Measurements from ENCODE around the gene PPM1A.

PPM1A gene

DNA sequence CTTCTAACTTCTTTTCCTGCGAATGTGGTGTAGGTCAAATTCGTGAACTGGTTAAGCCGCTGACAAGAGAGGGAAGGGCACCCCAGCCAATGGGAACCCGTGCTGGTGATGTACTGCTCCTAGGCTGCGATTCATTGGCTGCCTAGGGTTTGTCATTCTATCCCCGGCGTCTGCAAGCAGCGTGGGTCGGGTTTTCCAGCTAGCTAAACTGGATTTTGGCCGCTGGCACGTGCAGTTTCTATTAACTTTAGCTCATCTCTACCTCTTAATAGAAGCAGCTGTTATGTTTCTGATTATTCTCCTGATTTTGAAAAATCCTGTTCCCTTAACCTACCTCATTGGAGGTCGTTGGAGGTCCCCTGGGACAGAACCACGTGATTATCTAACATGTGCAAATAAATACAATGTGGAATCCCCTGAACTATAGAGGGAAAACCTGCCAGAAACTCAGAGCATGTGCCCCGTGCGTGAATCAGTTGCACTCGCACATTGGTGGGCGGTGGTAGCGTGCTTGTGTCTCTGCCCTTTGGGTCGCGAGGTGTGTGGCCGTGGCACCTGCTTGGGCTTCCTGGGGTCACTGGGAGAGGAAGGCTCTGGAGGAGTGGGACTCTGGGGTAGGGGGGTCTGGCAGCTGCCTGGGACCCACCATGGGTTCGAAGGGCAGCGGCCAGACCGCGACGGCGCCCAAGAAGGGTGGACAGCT, 876 bp upstream of the PPM1A start:
- TF ChIP-seq TEAD4 (IDR thresholded peaks at IDR 0.05) (no peak), ZBTB7A (IDR thresholded peaks at IDR 0.05; ENCODE audit: low read depth) (no peak), RAD21 (IDR thresholded peaks at IDR 0.05; ENCODE audit: low read depth) (no peak), TAF1 (IDR thresholded peaks at IDR 0.05; ENCODE audit: low read depth) (no peak), CREB1 (IDR thresholded peaks at IDR 0.05; ENCODE audit: low read depth) (0 out of 2 replicates have a peak, but pooled peaks have one; percentile 15), YY1 (IDR thresholded peaks at IDR 0.05; ENCODE audit: low read depth) (no peak), NFIC (IDR thresholded peaks at IDR 0.05) (no peak), CEBPB (IDR thresholded peaks at IDR 0.05) (no peak), EP300 (IDR thresholded peaks at IDR 0.05; ENCODE audit: borderline replicate concordance) (no peak), TCF12 (IDR thresholded peaks at IDR 0.05; ENCODE audit: low read depth) (no peak), EGR1 (IDR thresholded peaks at IDR 0.05) (no peak), FOXM1 (IDR thresholded peaks at IDR 0.05; ENCODE audit: borderline replicate concordance, low read depth) (no peak)
- TF ChIP-seq, protein P1, sequence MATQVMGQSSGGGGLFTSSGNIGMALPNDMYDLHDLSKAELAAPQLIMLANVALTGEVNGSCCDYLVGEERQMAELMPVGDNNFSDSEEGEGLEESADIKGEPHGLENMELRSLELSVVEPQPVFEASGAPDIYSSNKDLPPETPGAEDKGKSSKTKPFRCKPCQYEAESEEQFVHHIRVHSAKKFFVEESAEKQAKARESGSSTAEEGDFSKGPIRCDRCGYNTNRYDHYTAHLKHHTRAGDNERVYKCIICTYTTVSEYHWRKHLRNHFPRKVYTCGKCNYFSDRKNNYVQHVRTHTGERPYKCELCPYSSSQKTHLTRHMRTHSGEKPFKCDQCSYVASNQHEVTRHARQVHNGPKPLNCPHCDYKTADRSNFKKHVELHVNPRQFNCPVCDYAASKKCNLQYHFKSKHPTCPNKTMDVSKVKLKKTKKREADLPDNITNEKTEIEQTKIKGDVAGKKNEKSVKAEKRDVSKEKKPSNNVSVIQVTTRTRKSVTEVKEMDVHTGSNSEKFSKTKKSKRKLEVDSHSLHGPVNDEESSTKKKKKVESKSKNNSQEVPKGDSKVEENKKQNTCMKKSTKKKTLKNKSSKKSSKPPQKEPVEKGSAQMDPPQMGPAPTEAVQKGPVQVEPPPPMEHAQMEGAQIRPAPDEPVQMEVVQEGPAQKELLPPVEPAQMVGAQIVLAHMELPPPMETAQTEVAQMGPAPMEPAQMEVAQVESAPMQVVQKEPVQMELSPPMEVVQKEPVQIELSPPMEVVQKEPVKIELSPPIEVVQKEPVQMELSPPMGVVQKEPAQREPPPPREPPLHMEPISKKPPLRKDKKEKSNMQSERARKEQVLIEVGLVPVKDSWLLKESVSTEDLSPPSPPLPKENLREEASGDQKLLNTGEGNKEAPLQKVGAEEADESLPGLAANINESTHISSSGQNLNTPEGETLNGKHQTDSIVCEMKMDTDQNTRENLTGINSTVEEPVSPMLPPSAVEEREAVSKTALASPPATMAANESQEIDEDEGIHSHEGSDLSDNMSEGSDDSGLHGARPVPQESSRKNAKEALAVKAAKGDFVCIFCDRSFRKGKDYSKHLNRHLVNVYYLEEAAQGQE (IDR thresholded peaks at IDR 0.05; ENCODE audit: low read depth): no peak
- TF ChIP-seq, protein P2, sequence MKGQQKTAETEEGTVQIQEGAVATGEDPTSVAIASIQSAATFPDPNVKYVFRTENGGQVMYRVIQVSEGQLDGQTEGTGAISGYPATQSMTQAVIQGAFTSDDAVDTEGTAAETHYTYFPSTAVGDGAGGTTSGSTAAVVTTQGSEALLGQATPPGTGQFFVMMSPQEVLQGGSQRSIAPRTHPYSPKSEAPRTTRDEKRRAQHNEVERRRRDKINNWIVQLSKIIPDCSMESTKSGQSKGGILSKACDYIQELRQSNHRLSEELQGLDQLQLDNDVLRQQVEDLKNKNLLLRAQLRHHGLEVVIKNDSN (IDR thresholded peaks at IDR 0.05): peak; percentile 51
- TF ChIP-seq, protein P3, sequence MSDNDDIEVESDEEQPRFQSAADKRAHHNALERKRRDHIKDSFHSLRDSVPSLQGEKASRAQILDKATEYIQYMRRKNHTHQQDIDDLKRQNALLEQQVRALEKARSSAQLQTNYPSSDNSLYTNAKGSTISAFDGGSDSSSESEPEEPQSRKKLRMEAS (IDR thresholded peaks at IDR 0.05): peak; percentile 92

DNA sequence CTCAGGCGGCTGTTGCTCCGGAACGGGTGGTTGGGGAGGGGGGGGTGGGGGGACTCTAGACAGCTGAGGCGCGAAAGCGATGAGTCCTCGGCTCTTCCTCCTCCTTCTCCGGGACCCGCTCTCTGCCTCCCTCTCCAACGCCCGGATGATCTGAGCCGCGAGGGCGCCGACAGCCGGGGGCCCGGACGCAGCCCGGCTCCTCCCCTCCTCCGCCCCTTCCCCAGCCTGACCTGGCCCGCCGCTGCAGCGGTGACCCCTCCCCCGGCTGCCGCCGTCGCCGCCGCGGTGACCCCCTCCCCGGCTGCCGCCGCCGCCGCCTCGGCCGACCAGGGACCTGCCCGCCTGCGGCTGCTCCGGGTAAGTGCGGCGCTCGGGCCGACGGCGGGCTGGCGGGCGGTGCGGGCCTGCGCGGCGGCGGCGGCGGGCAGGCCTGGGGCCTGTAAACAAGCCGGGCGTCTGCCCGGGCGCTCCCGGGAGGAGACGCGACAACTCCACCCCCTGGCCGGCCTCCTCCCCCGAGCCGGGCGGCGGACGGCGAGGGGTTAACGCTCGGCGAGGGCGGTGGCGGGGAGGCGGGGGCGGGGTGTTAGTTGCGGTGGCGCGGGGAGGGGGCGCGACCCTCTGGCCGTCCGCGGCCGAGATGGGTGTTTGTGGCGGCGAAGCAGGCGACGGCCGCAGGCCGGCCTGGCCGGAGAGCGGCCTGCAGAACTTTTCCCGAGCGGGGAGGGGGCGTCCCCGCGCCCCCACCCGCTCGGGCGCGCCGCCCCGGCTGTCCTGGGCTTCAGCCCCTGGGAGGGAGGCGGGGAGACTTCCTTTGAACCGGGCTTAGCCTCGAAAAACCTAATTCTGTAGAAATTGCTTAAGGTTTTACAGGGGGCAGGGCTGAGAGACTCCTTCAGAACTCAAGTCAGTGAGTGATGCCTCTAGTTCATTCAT, 568 bp downstream of the PPM1A start:
- TF ChIP-seq, protein P3 (IDR thresholded peaks at IDR 0.05): peak; percentile 15; the same call in 1 of the 2 replicates
- TF ChIP-seq CEBPB (IDR thresholded peaks at IDR 0.05): no peak
- no peak for TF ChIP-seq NFIC (IDR thresholded peaks at IDR 0.05)
- TF ChIP-seq TCF12 (IDR thresholded peaks at IDR 0.05; ENCODE audit: low read depth): no peak
- no peak for TF ChIP-seq YY1 (IDR thresholded peaks at IDR 0.05; ENCODE audit: low read depth)
- TF ChIP-seq, protein P1 (IDR thresholded peaks at IDR 0.05; ENCODE audit: low read depth): no peak
- TF ChIP-seq CREB1 (IDR thresholded peaks at IDR 0.05; ENCODE audit: low read depth): no peak
- no peak for TF ChIP-seq EGR1 (IDR thresholded peaks at IDR 0.05)
- TF ChIP-seq, protein P2 (IDR thresholded peaks at IDR 0.05): no peak
- no peak for TF ChIP-seq EP300 (IDR thresholded peaks at IDR 0.05; ENCODE audit: borderline replicate concordance)
- TF ChIP-seq FOXM1 (IDR thresholded peaks at IDR 0.05; ENCODE audit: borderline replicate concordance, low read depth): no peak
- TF ChIP-seq TAF1 (IDR thresholded peaks at IDR 0.05; ENCODE audit: low read depth): peak; percentile 47; the same call in 1 of the 2 replicates
- peak; percentile 90; the same call in 1 of the 2 replicates for TF ChIP-seq ZBTB7A (IDR thresholded peaks at IDR 0.05; ENCODE audit: low read depth)
- TF ChIP-seq RAD21 (IDR thresholded peaks at IDR 0.05; ENCODE audit: low read depth): no peak
- no peak for TF ChIP-seq TEAD4 (IDR thresholded peaks at IDR 0.05)

DNA sequence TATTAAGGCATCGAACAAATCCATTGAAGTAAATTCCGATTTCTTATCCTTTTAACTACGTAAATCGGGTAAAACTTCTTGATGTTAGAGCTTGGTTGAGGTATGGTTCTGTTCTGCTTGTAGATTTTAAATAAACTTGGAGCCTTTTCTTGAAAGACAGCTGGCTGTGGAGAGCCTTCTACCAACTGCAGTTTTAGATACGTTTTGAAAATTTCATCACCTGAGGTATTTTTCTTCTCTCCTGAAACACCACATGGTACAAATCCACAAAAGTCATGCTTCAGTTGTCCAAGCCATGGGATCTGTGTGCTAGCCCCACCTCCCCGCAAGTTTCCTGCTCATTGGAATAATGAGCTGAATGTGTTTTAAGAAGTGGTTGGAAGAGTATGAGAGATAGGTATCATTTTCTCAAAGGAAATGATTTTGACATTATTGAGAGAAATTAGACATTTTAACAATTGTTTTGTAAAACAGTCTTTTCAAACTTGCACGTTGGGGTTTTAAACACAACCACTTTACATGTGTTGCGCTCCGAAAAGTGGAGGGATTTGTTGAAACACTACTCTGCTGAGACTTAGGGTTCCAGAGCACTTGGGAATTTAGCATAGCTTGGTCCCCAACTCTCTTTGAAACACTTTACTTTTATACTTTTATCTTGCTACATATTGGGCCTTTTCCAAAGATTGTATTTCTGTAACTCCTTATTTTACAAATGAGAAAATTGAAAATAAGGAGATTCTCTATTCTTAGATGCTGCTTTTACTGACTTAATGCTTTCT, 1.4 kb downstream of the PPM1A start:
- TF ChIP-seq, protein P3 (IDR thresholded peaks at IDR 0.05): peak; percentile 31; the same call in 1 of the 2 replicates
- TF ChIP-seq TAF1 (IDR thresholded peaks at IDR 0.05; ENCODE audit: low read depth): no peak

DNA sequence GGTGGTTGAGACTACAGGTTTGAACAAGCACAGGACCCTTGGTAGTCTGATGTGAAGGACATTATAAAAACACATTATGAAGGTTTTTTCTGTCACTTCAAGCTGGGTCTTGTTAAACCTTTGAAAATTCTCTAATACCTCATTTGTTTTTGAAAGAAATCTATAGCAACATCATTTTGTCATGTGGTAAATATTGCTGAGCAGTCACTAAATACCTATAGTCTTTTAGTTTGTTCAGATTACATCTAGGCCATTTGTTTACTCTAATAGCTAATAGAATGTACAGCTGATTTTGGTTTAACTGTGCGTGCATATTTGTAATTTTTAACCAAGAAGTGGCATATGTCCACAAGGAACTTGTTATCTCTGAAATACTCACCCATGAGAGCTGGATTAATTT, 2.9 kb downstream of the PPM1A start:
- TF ChIP-seq, protein P2 (IDR thresholded peaks at IDR 0.05): no peak
- TF ChIP-seq TCF12 (IDR thresholded peaks at IDR 0.05; ENCODE audit: low read depth) (no peak), YY1 (IDR thresholded peaks at IDR 0.05; ENCODE audit: low read depth) (no peak), TAF1 (IDR thresholded peaks at IDR 0.05; ENCODE audit: low read depth) (no peak), EP300 (IDR thresholded peaks at IDR 0.05; ENCODE audit: borderline replicate concordance) (no peak), RAD21 (IDR thresholded peaks at IDR 0.05; ENCODE audit: low read depth) (no peak), ZBTB7A (IDR thresholded peaks at IDR 0.05; ENCODE audit: low read depth) (no peak), EGR1 (IDR thresholded peaks at IDR 0.05) (no peak), NFIC (IDR thresholded peaks at IDR 0.05) (no peak)
- TF ChIP-seq, protein P3 (IDR thresholded peaks at IDR 0.05): no peak
